HG03439 (cell line): ENCODE results near the gene SLC2A6.
A peak's percentile ranks its signal among the peaks of the same experiment; 100 is the strongest.

Source experiments
- ATAC-seq: cut with Tn5 transposase; IDR thresholded peaks from one replicate; pipeline ENCODE4 v1.9.1; 2021; ENCODE audit warnings: mild to moderate bottlenecking, moderate library complexity; ENCODE audit not compliant: unreplicated experiment

Gene SLC2A6

GRCh38 chr9:133477992-133478850 lies 678 bp downstream of the SLC2A6 start:
- peak; percentile 45 for ATAC-seq

GRCh38 chr9:133477461-133477860 lies 1.4 kb downstream of the SLC2A6 start:
- ATAC-seq: no peak

- no peak for ATAC-seq
These were observed 2.0 kb downstream of the SLC2A6 start for GRCh38 chr9:133476941-133477340.

- no peak for ATAC-seq
These were observed 2.6 kb downstream of the SLC2A6 start for GRCh38 chr9:133476036-133476931.

- ATAC-seq: no peak
These were observed 3.4 kb downstream of the SLC2A6 start for GRCh38 chr9:133475292-133476012.

GRCh38 chr9:133474853-133475252 lies 4.0 kb downstream of the SLC2A6 start:
- no peak for ATAC-seq

GRCh38 chr9:133474215-133474614 lies 4.7 kb downstream of the SLC2A6 start:
- no peak for ATAC-seq

- no peak for ATAC-seq
These were observed 5.2 kb downstream of the SLC2A6 start for GRCh38 chr9:133473743-133474142.

GRCh38 chr9:133472753-133473378 lies 6.0 kb downstream of the SLC2A6 start:
- no peak for ATAC-seq

- ATAC-seq: no peak
These were observed 6.6 kb downstream of the SLC2A6 start for GRCh38 chr9:133472277-133472645.

- ATAC-seq: no peak
These were observed 7.2 kb downstream of the SLC2A6 start for GRCh38 chr9:133471551-133472276.

- no peak for ATAC-seq
These were observed 7.9 kb downstream of the SLC2A6 start for GRCh38 chr9:133470988-133471387.

- ATAC-seq: no peak
These were observed 8.4 kb downstream of the SLC2A6 start for GRCh38 chr9:133470427-133470924.

- no peak for ATAC-seq
These were observed 10.0 kb downstream of the SLC2A6 start for GRCh38 chr9:133468777-133469421.

- ATAC-seq: no peak
These were observed 10.5 kb downstream of the SLC2A6 start for GRCh38 chr9:133468374-133468773.

GRCh38 chr9:133467101-133467500 lies 11.8 kb downstream of the SLC2A6 start:
- ATAC-seq: no peak

- no peak for ATAC-seq
These were observed 12.9 kb downstream of the SLC2A6 start for GRCh38 chr9:133465984-133466383.

GRCh38 chr9:133464638-133465037 lies 14.3 kb downstream of the SLC2A6 start:
- ATAC-seq: no peak

GRCh38 chr9:133463864-133464615 lies 14.9 kb downstream of the SLC2A6 start:
- no peak for ATAC-seq
